HL-60 (cell line): ENCODE measurements around the gene DSCAML1.

Experiments
- POLR2AphosphoS5 ChIP-seq: IDR thresholded peaks from 2 replicates; pipeline ENCODE4 v1.6.1; 2012; ENCODE audit warnings: low read depth
- TF ChIP-seq, protein P1 (sequence below): IDR thresholded peaks from one replicate; pipeline ENCODE4 v1.5.1; 2011; ENCODE audit warnings: low read length, control low read depth, inconsistent platforms; ENCODE audit not compliant: insufficient read depth
- TF ChIP-seq, protein P2 (sequence below): IDR thresholded peaks from 2 replicates; pipeline ENCODE4 v1.6.1; 2012; ENCODE audit warnings: low read depth; ENCODE audit not compliant: insufficient replicate concordance

DNA sequence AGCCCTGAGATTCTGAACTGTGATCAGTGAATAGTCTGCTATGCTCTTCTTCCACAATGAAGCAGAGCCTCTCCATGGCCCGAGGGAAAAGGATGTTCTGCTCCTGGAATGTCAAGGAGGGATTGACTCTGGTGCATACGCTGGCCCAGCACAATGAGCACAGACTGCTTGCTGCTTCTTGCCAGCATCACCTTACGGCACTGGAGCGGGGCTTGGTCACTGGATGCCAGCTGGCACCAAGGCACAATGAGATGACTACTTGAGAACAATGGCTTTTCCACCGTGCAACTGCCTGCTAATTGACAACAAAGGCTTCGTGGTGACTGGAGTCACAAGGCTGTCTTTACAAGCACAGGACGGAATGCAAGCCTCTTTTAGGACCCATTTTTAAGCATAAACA is 139.2 kb downstream of the DSCAML1 start:
- no peak for TF ChIP-seq POLR2AphosphoS5
- TF ChIP-seq, protein P1, sequence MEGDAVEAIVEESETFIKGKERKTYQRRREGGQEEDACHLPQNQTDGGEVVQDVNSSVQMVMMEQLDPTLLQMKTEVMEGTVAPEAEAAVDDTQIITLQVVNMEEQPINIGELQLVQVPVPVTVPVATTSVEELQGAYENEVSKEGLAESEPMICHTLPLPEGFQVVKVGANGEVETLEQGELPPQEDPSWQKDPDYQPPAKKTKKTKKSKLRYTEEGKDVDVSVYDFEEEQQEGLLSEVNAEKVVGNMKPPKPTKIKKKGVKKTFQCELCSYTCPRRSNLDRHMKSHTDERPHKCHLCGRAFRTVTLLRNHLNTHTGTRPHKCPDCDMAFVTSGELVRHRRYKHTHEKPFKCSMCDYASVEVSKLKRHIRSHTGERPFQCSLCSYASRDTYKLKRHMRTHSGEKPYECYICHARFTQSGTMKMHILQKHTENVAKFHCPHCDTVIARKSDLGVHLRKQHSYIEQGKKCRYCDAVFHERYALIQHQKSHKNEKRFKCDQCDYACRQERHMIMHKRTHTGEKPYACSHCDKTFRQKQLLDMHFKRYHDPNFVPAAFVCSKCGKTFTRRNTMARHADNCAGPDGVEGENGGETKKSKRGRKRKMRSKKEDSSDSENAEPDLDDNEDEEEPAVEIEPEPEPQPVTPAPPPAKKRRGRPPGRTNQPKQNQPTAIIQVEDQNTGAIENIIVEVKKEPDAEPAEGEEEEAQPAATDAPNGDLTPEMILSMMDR, result no peak
- TF ChIP-seq, protein P2, sequence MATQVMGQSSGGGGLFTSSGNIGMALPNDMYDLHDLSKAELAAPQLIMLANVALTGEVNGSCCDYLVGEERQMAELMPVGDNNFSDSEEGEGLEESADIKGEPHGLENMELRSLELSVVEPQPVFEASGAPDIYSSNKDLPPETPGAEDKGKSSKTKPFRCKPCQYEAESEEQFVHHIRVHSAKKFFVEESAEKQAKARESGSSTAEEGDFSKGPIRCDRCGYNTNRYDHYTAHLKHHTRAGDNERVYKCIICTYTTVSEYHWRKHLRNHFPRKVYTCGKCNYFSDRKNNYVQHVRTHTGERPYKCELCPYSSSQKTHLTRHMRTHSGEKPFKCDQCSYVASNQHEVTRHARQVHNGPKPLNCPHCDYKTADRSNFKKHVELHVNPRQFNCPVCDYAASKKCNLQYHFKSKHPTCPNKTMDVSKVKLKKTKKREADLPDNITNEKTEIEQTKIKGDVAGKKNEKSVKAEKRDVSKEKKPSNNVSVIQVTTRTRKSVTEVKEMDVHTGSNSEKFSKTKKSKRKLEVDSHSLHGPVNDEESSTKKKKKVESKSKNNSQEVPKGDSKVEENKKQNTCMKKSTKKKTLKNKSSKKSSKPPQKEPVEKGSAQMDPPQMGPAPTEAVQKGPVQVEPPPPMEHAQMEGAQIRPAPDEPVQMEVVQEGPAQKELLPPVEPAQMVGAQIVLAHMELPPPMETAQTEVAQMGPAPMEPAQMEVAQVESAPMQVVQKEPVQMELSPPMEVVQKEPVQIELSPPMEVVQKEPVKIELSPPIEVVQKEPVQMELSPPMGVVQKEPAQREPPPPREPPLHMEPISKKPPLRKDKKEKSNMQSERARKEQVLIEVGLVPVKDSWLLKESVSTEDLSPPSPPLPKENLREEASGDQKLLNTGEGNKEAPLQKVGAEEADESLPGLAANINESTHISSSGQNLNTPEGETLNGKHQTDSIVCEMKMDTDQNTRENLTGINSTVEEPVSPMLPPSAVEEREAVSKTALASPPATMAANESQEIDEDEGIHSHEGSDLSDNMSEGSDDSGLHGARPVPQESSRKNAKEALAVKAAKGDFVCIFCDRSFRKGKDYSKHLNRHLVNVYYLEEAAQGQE, result no peak
